Cardiac septum (tissue), 1 donor: ENCODE results near the gene MTR. TPM values are rescaled to one million over a fixed set of nuclear protein-coding genes. Genes with fewer than 3 reads are reported as not detected.

Experiments used
- DNase-seq: peaks from one replicate; pipeline ENCODE4 v3.0.0-alpha.2; 2020; ENCODE audit warnings: low spot score
- intact Hi-C: fragments of 100-400 bp; cut with DNase I; formaldehyde crosslinking; loops from one replicate; pipeline ENCODE4 v1.14.0; 2022
- total RNA-seq: library from RNA; stranded (reverse); fragmentation: NEBNext Ultra II Directional; extraction: Animal tissue kit (Norgen Biotek cat#: 25700); gene quantifications from one replicate; pipeline ENCODE4 v1.2.1, GENCODE V29; 2021
- donor health status: DM: no; HTN: no; CAD: no.

Gene MTR
- total RNA-seq, 1 donor from 2014 or later = 58.8 TPM

GRCh38 chr1:236767276-236767675, 27.8 kb upstream of the MTR start:
- DNase-seq = no peak
- intact Hi-C loops = loop anchor here (10.0 kb wide), 1 partner anchor 162 kb away; the partner anchor contains the start of gene HEATR1

GRCh38 chr1:236768601-236769000, 26.5 kb upstream of the MTR start:
- intact Hi-C loops = loop anchor here (10.0 kb wide), 1 partner anchor 164 kb away; the partner anchor contains the start of gene HEATR1
- no peak for DNase-seq

- DNase-seq = no peak
- intact Hi-C loops = no loop called here
Observed at GRCh38 chr1:236773919-236774318, 21.2 kb upstream of the MTR start.

GRCh38 chr1:236774926-236775325, 20.2 kb upstream of the MTR start:
- intact Hi-C loops = no loop called here
- DNase-seq = no peak

GRCh38 chr1:236779312-236779711, 15.8 kb upstream of the MTR start:
- DNase-seq = no peak
- intact Hi-C loops = no loop called here

- intact Hi-C loops = loop anchor here (10.0 kb wide), 1 partner anchor 179 kb away; no protein-coding TSS in a partner anchor
Observed at GRCh38 chr1:236785477-236785876, 9.6 kb upstream of the MTR start.

GRCh38 chr1:236786453-236786852, 8.6 kb upstream of the MTR start:
- intact Hi-C loops = loop anchor here (10.0 kb wide), 1 partner anchor 178 kb away; no protein-coding TSS in a partner anchor
- DNase-seq = no peak

More at GRCh38 chr1:236785477-236785876, 9.6 kb upstream of the MTR start:
- no peak for DNase-seq

- intact Hi-C loops = loop anchor here (10.0 kb wide), 1 partner anchor 190 kb away; the partner anchor contains the start of gene HEATR1
Observed at GRCh38 chr1:236794585-236795034, 482 bp upstream of the MTR start.

GRCh38 chr1:236795757-236796667, 920 bp downstream of the MTR start:
- DNase-seq = no peak
- intact Hi-C loops = loop anchor here (10.0 kb wide), 1 partner anchor 191 kb away; the partner anchor contains the start of gene HEATR1

More at GRCh38 chr1:236794585-236795034, 482 bp upstream of the MTR start:
- no peak for DNase-seq

- intact Hi-C loops = loop anchor here (10.0 kb wide), 1 partner anchor 194 kb away; the partner anchor contains the start of gene HEATR1
- DNase-seq = no peak
Observed at GRCh38 chr1:236799001-236799400, 3.9 kb downstream of the MTR start.

GRCh38 chr1:236800002-236800620, 5.0 kb downstream of the MTR start:
- intact Hi-C loops = no loop called here
- DNase-seq = no peak

GRCh38 chr1:236800623-236801022, 5.5 kb downstream of the MTR start:
- intact Hi-C loops = no loop called here
- no peak for DNase-seq

GRCh38 chr1:236802264-236802663, 7.2 kb downstream of the MTR start:
- intact Hi-C loops = no loop called here
- no peak for DNase-seq

- DNase-seq = no peak
- intact Hi-C loops = no loop called here
Observed at GRCh38 chr1:236806634-236807033, 11.5 kb downstream of the MTR start.

- intact Hi-C loops = no loop called here
Observed at GRCh38 chr1:236808005-236808404, 12.9 kb downstream of the MTR start.

GRCh38 chr1:236808564-236809130, 13.6 kb downstream of the MTR start:
- DNase-seq = no peak
- intact Hi-C loops = no loop called here

More at GRCh38 chr1:236808005-236808404, 12.9 kb downstream of the MTR start:
- no peak for DNase-seq

GRCh38 chr1:236809148-236809547, 14.1 kb downstream of the MTR start:
- DNase-seq = no peak
- intact Hi-C loops = no loop called here

- intact Hi-C loops = loop anchor here (10.0 kb wide), 1 partner anchor 65 kb away; no protein-coding TSS in a partner anchor
- DNase-seq = no peak
Observed at GRCh38 chr1:236810018-236810417, 14.9 kb downstream of the MTR start.

GRCh38 chr1:236812334-236813030, 17.4 kb downstream of the MTR start:
- intact Hi-C loops = loop anchor here (10.0 kb wide), 1 partner anchor 62 kb away; no protein-coding TSS in a partner anchor
- no peak for DNase-seq
